Activated T-cell treated with anti-CD3 and anti-CD28 coated beads, Interleukin-2, amount 50 U/mL, for 4 hours (primary cell): ENCODE results near the gene PUM2. TPM values are rescaled to one million over a fixed set of nuclear protein-coding genes. Genes with fewer than 3 reads are reported as not detected.
A peak's percentile ranks its signal among the peaks of the same experiment; 100 is the strongest.

Experiments used
- ATAC-seq, 2 donors: fragments of 200-7000 bp; cut with Tn5 transposase; one replicate each; pipeline ENCODE4 v1.10.0; 2021
- DNase-seq: peaks from one replicate; pipeline ENCODE4 v3.0.0-alpha.2; 2020
- H3K27me3 Mint-ChIP-seq: one replicate; pipeline ENCODE4 v1.8.0; 2021; ENCODE audit warnings: low read depth, mixed read lengths
- H3K36me3 Mint-ChIP-seq: one replicate; pipeline ENCODE4 v1.8.0; 2022; ENCODE audit warnings: mixed read lengths; ENCODE audit not compliant: insufficient read depth
- H3K4me1 Mint-ChIP-seq: one replicate; pipeline ENCODE4 v1.8.0; 2021; ENCODE audit warnings: low read depth, mixed read lengths
- H3K4me3 Mint-ChIP-seq: one replicate; pipeline ENCODE4 v1.8.0; 2021; ENCODE audit warnings: mild to moderate bottlenecking, moderate library complexity, mixed read lengths
- H3K9me3 Mint-ChIP-seq: one replicate; pipeline ENCODE4 v1.8.0; 2021; ENCODE audit warnings: mixed read lengths
- total RNA-seq, 3 donors: library from RNA; stranded (reverse); gene quantifications; one replicate each; pipeline ENCODE4 v1.2.1, GENCODE V29; 2021

Gene PUM2
- total RNA-seq, 3 donors from 2014 or later = 88.1 to 92.6 (median 91.3) TPM

DNA sequence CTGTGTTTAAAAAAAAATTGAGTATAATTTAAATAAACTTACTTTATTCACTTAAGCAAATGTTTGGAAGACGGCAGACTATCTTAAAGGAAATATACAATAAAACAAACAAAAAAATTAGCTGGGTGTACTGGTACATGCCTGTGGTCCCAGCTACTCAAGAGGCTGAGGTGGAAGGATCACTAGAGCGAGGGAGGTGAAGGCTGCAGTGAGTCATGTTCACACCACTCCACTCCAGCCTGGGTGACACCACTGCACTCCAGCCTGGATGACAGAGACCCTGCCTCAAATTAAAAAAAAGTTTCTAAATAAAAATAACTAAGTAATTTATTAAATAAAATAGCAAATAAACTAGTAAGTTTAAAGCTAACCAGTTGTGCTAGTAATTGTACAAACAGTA lies 7.5 kb downstream of the PUM2 start:
- DNase-seq (no peak), ATAC-seq (peak; percentile 62 to 81)
- no peaks in the 10 kb centered on the region for H3K9me3 Mint-ChIP-seq
- H3K4me3 Mint-ChIP-seq = no peak overlapping the region
- no peaks in the 10 kb centered on the region for H3K27me3 Mint-ChIP-seq
- peaks cover 14% of the 10 kb centered on the region for H3K36me3 Mint-ChIP-seq
- peaks cover 81% of the 10 kb centered on the region for H3K4me1 Mint-ChIP-seq

GRCh38 chr2:20339012-20339411 lies 11.6 kb downstream of the PUM2 start:
- Mint-ChIP-seq H3K27me3 (no peaks in the 10 kb centered on the region), H3K9me3 (no peaks in the 10 kb centered on the region), H3K4me3 (no peak overlapping the region), H3K36me3 (peaks cover 6% of the 10 kb centered on the region), H3K4me1 (peaks cover 82% of the 10 kb centered on the region)
- ATAC-seq = no peak
- DNase-seq = no peak

- Mint-ChIP-seq H3K4me3 (peak overlapping the region; percentile 3), H3K4me1 (peaks cover 81% of the 10 kb centered on the region), H3K36me3 (peaks cover 22% of the 10 kb centered on the region), H3K27me3 (no peaks in the 10 kb centered on the region), H3K9me3 (peaks cover 11% of the 10 kb centered on the region)
- no peak for DNase-seq
- no peak for ATAC-seq
Measured at GRCh38 chr2:20334605-20335203, 15.9 kb downstream of the PUM2 start.

GRCh38 chr2:20333738-20334137 lies 16.9 kb downstream of the PUM2 start:
- no peak overlapping the region for H3K4me3 Mint-ChIP-seq
- H3K36me3 Mint-ChIP-seq = peaks cover 25% of the 10 kb centered on the region
- H3K4me1 Mint-ChIP-seq = peaks cover 79% of the 10 kb centered on the region
- no peaks in the 10 kb centered on the region for H3K27me3 Mint-ChIP-seq
- peaks cover 11% of the 10 kb centered on the region for H3K9me3 Mint-ChIP-seq
- ATAC-seq = peak; percentile 37 to 63
- no peak for DNase-seq

GRCh38 chr2:20330192-20330591 lies 20.5 kb downstream of the PUM2 start:
- Mint-ChIP-seq H3K27me3 (no peaks in the 10 kb centered on the region), H3K36me3 (peaks cover 31% of the 10 kb centered on the region), H3K9me3 (peaks cover 11% of the 10 kb centered on the region)

GRCh38 chr2:20327370-20327769 lies 23.3 kb downstream of the PUM2 start:
- no peaks in the 10 kb centered on the region for H3K27me3 Mint-ChIP-seq
- no peak overlapping the region for H3K4me3 Mint-ChIP-seq
- ATAC-seq (no peak), DNase-seq (no peak)
- H3K36me3 Mint-ChIP-seq = peaks cover 39% of the 10 kb centered on the region
- peaks cover 74% of the 10 kb centered on the region for H3K4me1 Mint-ChIP-seq
- H3K9me3 Mint-ChIP-seq = peaks cover 11% of the 10 kb centered on the region

More at GRCh38 chr2:20330192-20330591, 20.5 kb downstream of the PUM2 start:
- Mint-ChIP-seq H3K4me1 (peaks cover 78% of the 10 kb centered on the region), H3K4me3 (no peak overlapping the region)
- no peak for DNase-seq
- ATAC-seq = no peak

- Mint-ChIP-seq H3K4me3 (no peak overlapping the region), H3K36me3 (peaks cover 38% of the 10 kb centered on the region), H3K27me3 (no peaks in the 10 kb centered on the region), H3K4me1 (peaks cover 78% of the 10 kb centered on the region), H3K9me3 (peaks cover 8% of the 10 kb centered on the region)
- DNase-seq (peak; percentile 47), ATAC-seq (peak; percentile 79 to 85)
Measured at GRCh38 chr2:20326163-20326780, 24.4 kb downstream of the PUM2 start.

GRCh38 chr2:20322527-20323300 lies 27.9 kb downstream of the PUM2 start:
- Mint-ChIP-seq H3K27me3 (no peaks in the 10 kb centered on the region), H3K36me3 (peaks cover 42% of the 10 kb centered on the region), H3K9me3 (no peaks in the 10 kb centered on the region), H3K4me3 (no peak overlapping the region), H3K4me1 (peaks cover 66% of the 10 kb centered on the region)
- DNase-seq (no peak), ATAC-seq (no peak)

DNA sequence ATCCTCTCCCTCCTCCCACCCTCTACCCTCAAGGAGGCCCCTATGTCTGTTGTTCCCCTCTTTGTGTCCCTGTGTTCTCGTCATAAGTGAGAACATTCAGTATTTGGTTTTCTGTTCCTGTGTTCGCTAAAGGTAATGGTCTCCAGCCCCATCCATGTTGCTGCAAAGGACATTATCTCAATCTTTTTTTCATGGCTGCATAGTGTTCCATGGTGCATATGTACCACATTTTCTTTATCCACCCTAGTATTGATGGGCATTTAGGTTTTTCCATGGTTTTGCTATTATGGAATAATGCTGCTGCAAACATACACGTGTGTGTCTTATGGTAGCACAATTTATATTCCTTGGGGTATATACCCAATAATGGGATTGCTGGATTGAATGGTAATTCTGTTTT lies 33.0 kb downstream of the PUM2 start:
- H3K4me3 Mint-ChIP-seq = no peak overlapping the region
- DNase-seq (no peak), ATAC-seq (no peak)
- peaks cover 45% of the 10 kb centered on the region for H3K36me3 Mint-ChIP-seq
- peaks cover 38% of the 10 kb centered on the region for H3K4me1 Mint-ChIP-seq
- H3K9me3 Mint-ChIP-seq = no peaks in the 10 kb centered on the region
- H3K27me3 Mint-ChIP-seq = no peaks in the 10 kb centered on the region

DNA sequence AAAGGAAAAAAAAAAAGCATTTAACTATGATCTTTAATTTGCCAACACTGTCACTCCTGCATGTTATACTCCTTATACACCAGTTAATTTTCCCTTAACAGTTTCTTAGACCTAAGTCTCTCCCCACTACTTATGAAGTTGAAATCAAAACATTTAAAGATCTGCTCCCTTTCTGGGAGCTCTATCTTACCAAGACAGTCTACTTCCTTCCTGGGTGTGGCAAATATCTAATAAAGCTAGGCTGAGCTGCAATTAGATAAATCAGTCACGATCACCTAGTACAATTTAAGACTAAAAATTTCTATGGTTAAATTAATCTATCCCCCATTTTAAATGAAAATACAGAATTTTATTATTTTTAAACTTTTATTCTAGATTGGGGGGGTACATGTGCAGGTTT lies 33.4 kb downstream of the PUM2 start:
- Mint-ChIP-seq H3K4me3 (no peak overlapping the region), H3K9me3 (no peaks in the 10 kb centered on the region), H3K27me3 (no peaks in the 10 kb centered on the region), H3K4me1 (peaks cover 37% of the 10 kb centered on the region), H3K36me3 (peaks cover 47% of the 10 kb centered on the region)
- ATAC-seq = no peak
- no peak for DNase-seq

DNA sequence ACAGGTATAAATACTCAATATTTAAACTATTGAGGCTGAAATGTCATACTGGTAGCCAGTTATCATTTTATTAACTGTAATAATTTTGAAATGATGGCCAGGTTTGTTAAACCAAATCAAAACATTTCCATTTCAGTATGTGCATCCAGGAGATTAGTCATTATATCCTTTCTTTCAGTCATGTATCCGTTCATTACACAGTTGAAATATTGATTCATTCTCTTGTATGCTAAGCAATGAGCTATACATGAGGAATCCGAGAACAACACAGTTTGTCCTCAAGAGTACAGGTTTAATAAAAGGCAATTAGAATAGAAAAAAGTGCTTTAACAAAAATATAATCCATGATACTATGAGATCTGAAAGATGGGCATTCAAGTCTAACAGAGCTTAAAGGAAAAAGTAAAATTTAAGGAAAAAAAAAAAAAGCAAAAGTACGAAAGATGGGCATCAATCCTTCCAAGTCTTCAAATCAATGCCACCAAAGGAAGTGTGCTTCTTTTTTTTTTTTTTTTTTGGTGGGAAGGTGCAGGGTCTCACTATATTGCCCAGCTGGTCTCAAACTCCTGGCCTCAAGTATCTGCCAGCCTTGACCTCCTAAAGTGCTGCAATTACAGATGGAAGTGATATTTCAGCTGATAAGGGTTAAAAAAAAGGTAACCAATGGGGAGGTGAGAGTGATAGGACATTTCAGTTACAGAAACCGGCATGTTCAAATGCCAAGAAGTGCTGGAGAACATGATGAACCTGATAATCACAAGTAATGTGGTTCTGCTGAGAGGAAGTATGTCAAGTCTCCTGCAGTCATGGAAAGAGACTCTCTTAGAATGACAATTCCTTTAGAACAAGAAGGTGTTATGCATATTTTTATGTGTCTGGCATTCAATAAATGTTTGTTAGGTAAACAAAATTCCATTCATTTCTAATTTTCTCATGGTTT lies 35.8 kb downstream of the PUM2 start:
- DNase-seq (no peak), ATAC-seq (no peak)
- Mint-ChIP-seq H3K4me1 (peaks cover 26% of the 10 kb centered on the region), H3K9me3 (no peaks in the 10 kb centered on the region), H3K27me3 (no peaks in the 10 kb centered on the region), H3K36me3 (peaks cover 40% of the 10 kb centered on the region), H3K4me3 (no peak overlapping the region)

- H3K4me1 Mint-ChIP-seq = peaks cover 20% of the 10 kb centered on the region
- no peak for ATAC-seq
Measured at GRCh38 chr2:20313659-20314058, 37.0 kb downstream of the PUM2 start.

GRCh38 chr2:20309001-20309400 lies 41.6 kb downstream of the PUM2 start:
- no peaks in the 10 kb centered on the region for H3K27me3 Mint-ChIP-seq
- DNase-seq (no peak), ATAC-seq (no peak)
- peaks cover 18% of the 10 kb centered on the region for H3K36me3 Mint-ChIP-seq
- H3K9me3 Mint-ChIP-seq = no peaks in the 10 kb centered on the region
- peaks cover 13% of the 10 kb centered on the region for H3K4me1 Mint-ChIP-seq
- H3K4me3 Mint-ChIP-seq = no peak overlapping the region

More at GRCh38 chr2:20313659-20314058, 37.0 kb downstream of the PUM2 start:
- no peaks in the 10 kb centered on the region for H3K9me3 Mint-ChIP-seq
- no peak overlapping the region for H3K4me3 Mint-ChIP-seq
- no peaks in the 10 kb centered on the region for H3K27me3 Mint-ChIP-seq
- no peak for DNase-seq
- peaks cover 33% of the 10 kb centered on the region for H3K36me3 Mint-ChIP-seq

DNA sequence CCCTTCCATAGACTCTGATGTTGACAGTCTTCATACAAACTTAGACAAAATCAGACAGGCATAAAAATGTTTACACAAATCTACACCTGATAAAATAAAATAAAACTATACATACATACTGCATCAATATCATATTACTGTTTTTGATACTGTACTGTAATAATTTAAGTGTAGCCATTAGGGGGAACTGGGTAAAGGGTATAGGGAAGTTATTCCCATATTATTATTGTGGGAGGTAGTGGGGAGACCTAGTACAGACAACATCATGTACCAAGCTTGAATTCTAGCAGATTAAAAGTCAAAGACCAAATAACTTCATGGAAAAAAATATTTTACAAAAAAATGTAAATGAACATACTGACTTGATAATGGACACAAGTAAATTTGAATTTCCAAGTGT lies 43.3 kb downstream of the PUM2 start:
- no peak overlapping the region for H3K4me3 Mint-ChIP-seq
- no peak for ATAC-seq

More for the DNA sequence above, 43.3 kb downstream of the PUM2 start:
- Mint-ChIP-seq H3K4me1 (peaks cover 10% of the 10 kb centered on the region), H3K9me3 (no peaks in the 10 kb centered on the region), H3K27me3 (no peaks in the 10 kb centered on the region), H3K36me3 (peaks cover 18% of the 10 kb centered on the region)
- DNase-seq = no peak
